Lung (tissue), 12 donors: ENCODE measurements around the gene AMY2B. TPM values are rescaled to one million over a fixed set of nuclear protein-coding genes. Genes with fewer than 3 reads are reported as not detected.
A peak's percentile ranks its signal among the peaks of the same experiment; 100 is the strongest.

Experiments
- ATAC-seq: fragments of 200-7000 bp; cut with Tn5 transposase; one replicate; pipeline ENCODE4 v1.9.1; 2020; ENCODE audit warnings: moderate number of reproducible peaks; ENCODE audit not compliant: insufficient read depth, low FRiP score
- DNase-seq, 3 donors: peaks; one replicate each; pipeline ENCODE4 v3.0.0-alpha.2; 2013 to 2017
- H3K27ac ChIP-seq, 2 donors: one replicate each; pipeline ENCODE4 v1.5.1; 2013; ENCODE audit warnings: mild to moderate bottlenecking in 2 of 2, moderate library complexity in 2 of 2, control low read depth in 1 of 2, inconsistent platforms in 1 of 2, low read depth in 1 of 2, low read length in 1 of 2
- H3K27me3 ChIP-seq, 3 donors: one replicate each; pipeline ENCODE4 v1.5.1; 2013; ENCODE audit warnings: low read length in 2 of 3; ENCODE audit not compliant: control insufficient read depth in 3 of 3, insufficient read depth in 3 of 3
- H3K36me3 ChIP-seq, 4 donors: one replicate each; pipeline ENCODE4 v1.5.1; 2013; ENCODE audit warnings: low read length in 4 of 4, mild to moderate bottlenecking in 1 of 4, moderate library complexity in 1 of 4; ENCODE audit not compliant: control insufficient read depth in 4 of 4, insufficient read depth in 4 of 4
- H3K4me1 ChIP-seq, 5 donors: one replicate each; pipeline ENCODE4 v1.5.1; 2013; ENCODE audit warnings: low read length in 5 of 5, mild to moderate bottlenecking in 2 of 5, moderate library complexity in 1 of 5; ENCODE audit not compliant: control insufficient read depth in 5 of 5, insufficient read depth in 5 of 5
- H3K4me3 ChIP-seq: one replicate; pipeline ENCODE4 v1.5.1; 2013; ENCODE audit warnings: mild to moderate bottlenecking, control low read depth, moderate library complexity
- H3K9ac ChIP-seq, 2 donors: one replicate each; pipeline ENCODE4 v1.5.1; 2013; ENCODE audit warnings: low read length in 2 of 2, control low read depth in 1 of 2; ENCODE audit not compliant: insufficient read depth in 1 of 2
- H3K9me3 ChIP-seq, 4 donors: one replicate each; pipeline ENCODE4 v1.5.1; 2013; ENCODE audit warnings: low read length in 3 of 4, mild to moderate bottlenecking in 1 of 4, moderate library complexity in 1 of 4; ENCODE audit not compliant: control insufficient read depth in 4 of 4, insufficient read depth in 3 of 4
- WGBS, 2 donors: extraction: QIAGEN DNeasy Blood & Tissue Kit; methylation state at CpG; one replicate each; pipeline ENCODE4 v1.1.7; 2013; 5-methylcytosine and 5-hydroxymethylcytosine counted together
- polyA plus RNA-seq, 2 donors: library from polyadenylated mRNA; stranded (reverse); fragments of 200-250 nt; gene quantifications; one replicate each; pipeline ENCODE4 v1.2.1, GENCODE V29; 2013
- total RNA-seq, 2 donors: library from RNA; depleted of rRNA in 1 of 2; stranded (reverse); fragments of >200 nt in 1 of 2; gene quantifications; one replicate each; pipeline ENCODE4 v1.2.1, GENCODE V29; 2014 to 2021
- TF ChIP-seq, protein P1 (sequence below): IDR thresholded peaks from 2 replicates; pipeline ENCODE4 v1.5.1; 2012; ENCODE audit warnings: mild to moderate bottlenecking; ENCODE audit errors: control extremely low read depth, extremely low read depth
- donor health status: control.
- donor health status: control.
- donor health status: Bipolar disorder and iron deficiency.
- donor health status: healthy.
- donor health status: DM: yes; HTN: yes; CAD: no.

AMY2B gene
- total and polyA plus RNA-seq, 4 donors = 7.3 to 41.3 (median 26.9) TPM

GRCh38 chr1:103525607-103526507 is 45.5 kb upstream of the AMY2B start, which contains the start of gene RNPC3:
Gene RNPC3 (plus strand): TSS chr1:103525699. CDS start chr1:103526071, 372 bp downstream.
- TF ChIP-seq, protein P1, sequence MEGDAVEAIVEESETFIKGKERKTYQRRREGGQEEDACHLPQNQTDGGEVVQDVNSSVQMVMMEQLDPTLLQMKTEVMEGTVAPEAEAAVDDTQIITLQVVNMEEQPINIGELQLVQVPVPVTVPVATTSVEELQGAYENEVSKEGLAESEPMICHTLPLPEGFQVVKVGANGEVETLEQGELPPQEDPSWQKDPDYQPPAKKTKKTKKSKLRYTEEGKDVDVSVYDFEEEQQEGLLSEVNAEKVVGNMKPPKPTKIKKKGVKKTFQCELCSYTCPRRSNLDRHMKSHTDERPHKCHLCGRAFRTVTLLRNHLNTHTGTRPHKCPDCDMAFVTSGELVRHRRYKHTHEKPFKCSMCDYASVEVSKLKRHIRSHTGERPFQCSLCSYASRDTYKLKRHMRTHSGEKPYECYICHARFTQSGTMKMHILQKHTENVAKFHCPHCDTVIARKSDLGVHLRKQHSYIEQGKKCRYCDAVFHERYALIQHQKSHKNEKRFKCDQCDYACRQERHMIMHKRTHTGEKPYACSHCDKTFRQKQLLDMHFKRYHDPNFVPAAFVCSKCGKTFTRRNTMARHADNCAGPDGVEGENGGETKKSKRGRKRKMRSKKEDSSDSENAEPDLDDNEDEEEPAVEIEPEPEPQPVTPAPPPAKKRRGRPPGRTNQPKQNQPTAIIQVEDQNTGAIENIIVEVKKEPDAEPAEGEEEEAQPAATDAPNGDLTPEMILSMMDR = no peak
- H3K4me1 ChIP-seq = peaks cover 0 to 19% (median 3%) of the 10 kb centered on the region in 5 donors
- H3K9me3 ChIP-seq = no peaks in the 10 kb centered on the region
- ATAC-seq (peak; percentile 84), DNase-seq (peak; percentile 91 to 97 (median 96))
- peak within 1 kb of the TSS; percentile 84 to 90 for H3K9ac ChIP-seq
- 1% methylated on average over 49 to 62 of the region's 62 CpGs for WGBS, 2 donors
- peaks cover 2 to 12% (median 6%) of the 10 kb centered on the region in 4 donors for H3K36me3 ChIP-seq
- H3K4me3 ChIP-seq = peak within 1 kb of the TSS; percentile 84
- peak within 1 kb of the TSS; percentile 91 to 96 for H3K27ac ChIP-seq
- H3K27me3 ChIP-seq = no peaks in the 10 kb centered on the region

- Histone ChIP-seq H3K9me3 (no peaks in the 10 kb centered on the region), H3K4me1 (peaks cover 0 to 19% (median 3%) of the 10 kb centered on the region in 5 donors)
- 60 to 77% methylated on average over 2 of the region's 2 CpGs for WGBS, 2 donors
These were observed 44.1 kb upstream of the AMY2B start for GRCh38 chr1:103527331-103527730.

DNA sequence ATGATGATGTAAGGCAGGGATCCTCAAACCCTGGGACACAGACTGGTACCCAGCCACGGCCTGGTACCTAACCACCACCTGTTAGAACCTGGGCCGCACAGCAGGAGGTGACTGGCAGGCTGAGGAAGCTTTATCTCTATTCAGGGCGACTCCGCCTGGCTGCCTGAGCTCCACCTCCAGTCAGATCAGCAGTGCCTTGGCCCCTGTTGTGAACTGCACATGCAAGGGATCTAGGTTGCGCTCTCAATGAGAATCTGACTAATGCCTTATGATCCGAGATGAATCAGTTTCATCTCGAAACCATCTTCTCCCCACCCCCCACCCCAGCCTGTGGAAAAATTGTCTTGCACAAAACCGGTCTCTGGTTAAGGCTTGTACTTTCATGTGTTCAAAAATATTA is 41.6 kb upstream of the AMY2B start:
- DNase-seq (no peak), ATAC-seq (no peak)
- TF ChIP-seq, protein P1 = no peak
- Histone ChIP-seq H3K9me3 (no peaks in the 10 kb centered on the region), H3K9ac (no peak overlapping the region), H3K27me3 (no peaks in the 10 kb centered on the region), H3K36me3 (peaks cover 2 to 17% (median 8%) of the 10 kb centered on the region in 4 donors), H3K4me3 (no peak overlapping the region), H3K27ac (no peak overlapping the region), H3K4me1 (peaks cover 0 to 19% (median 3%) of the 10 kb centered on the region in 5 donors)
- WGBS, 2 donors = 89 to 91% methylated on average over 8 of the region's 8 CpGs

More at GRCh38 chr1:103527331-103527730, 44.1 kb upstream of the AMY2B start:
- Histone ChIP-seq H3K4me3 (no peak overlapping the region), H3K36me3 (peaks cover 2 to 17% (median 7%) of the 10 kb centered on the region in 4 donors), H3K9ac (no peak overlapping the region), H3K27ac (no peak overlapping the region), H3K27me3 (no peaks in the 10 kb centered on the region)
- DNase-seq = no peak
- TF ChIP-seq, protein P1 = no peak
- ATAC-seq = no peak
